OCI-LY3 (cell line): ENCODE data around the gene TFCP2L1.

Source experiments
- CTCF ChIP-seq: fragments of 200-600, 300-600 bp; sonication (generic); IDR thresholded peaks from 2 replicates; pipeline ENCODE4 v1.5.1; 2014; ENCODE audit warnings: antibody characterized with exemption, low read length, low read depth
- EZH2phosphoT487 ChIP-seq: fragments of 200-600 bp; shearing (Covaris generic); IDR thresholded peaks from 2 replicates; pipeline ENCODE4 v1.6.1; 2018; ENCODE audit warnings: antibody characterized with exemption, mixed run types, low read depth

DNA sequence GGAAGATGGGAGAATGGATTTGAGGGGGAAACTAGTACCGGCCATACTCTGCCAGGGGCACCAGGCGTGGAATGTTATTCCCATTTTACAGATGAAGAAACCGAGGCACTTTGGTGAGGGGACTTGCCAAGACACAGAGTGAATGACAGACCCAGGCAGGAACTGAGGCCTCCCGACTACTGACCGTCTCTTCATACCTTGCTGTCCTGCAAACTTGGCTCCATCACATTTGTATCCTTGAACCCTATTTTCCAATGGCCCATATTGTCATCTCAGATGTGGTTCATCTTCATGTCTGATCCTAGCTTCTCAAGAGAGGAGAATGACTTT, 6.2 kb upstream of the TFCP2L1 start:
- TF ChIP-seq CTCF (no peak), EZH2phosphoT487 (no peak)
